ENCODE results near the gene KCNAB3. TPM values are rescaled to one million over a fixed set of nuclear protein-coding genes. Genes with fewer than 3 reads are reported as not detected.

KCNAB3 gene
- total and polyA plus RNA-seq, 7 experiments from 2014 or later: 0.10 to 18.0 (median 11.8) TPM

- no peaks in the 10 kb centered on the region for H3K27me3 ChIP-seq (ENCODE audit: control insufficient read depth in 2 of 2, insufficient read depth in 2 of 2, low read length in 2 of 2)
- ChIA-PET CTCF (interaction anchor here (0.6 to 3.0 kb wide), 17 partner anchors 9 to 169 kb away, joined by 3 to 33 read pairs (median 5); no protein-coding TSS in a partner anchor), POLR2A (interaction anchor here (0.6 to 3.0 kb wide), 13 partner anchors 9 to 226 kb away, joined by 3 to 26 read pairs (median 4); partner anchors contain the start of genes NAA38 and TP53)
- H3K36me3 Mint-ChIP-seq: peaks cover 14 to 25% (median 20%) of the 10 kb centered on the region in 5 donors
- H3K4me3 Mint-ChIP-seq: peak overlapping the region in 7 of 10 donors; percentile 26 to 77 (median 49)
- H3K9me3 Mint-ChIP-seq: peaks cover 0 to 4% (median 0%) of the 10 kb centered on the region in 11 donors
- H3K36me3 ChIP-seq (ENCODE audit: control insufficient read depth in 2 of 3, insufficient read depth in 3 of 3, low read length in 3 of 3): peaks cover 7 to 46% (median 27%) of the 10 kb centered on the region in 3 experiments
- DNase-seq: peak in 7 of 9 donors; percentile 55 to 77 (median 66)
- H3K4me3 ChIP-seq (ENCODE audit: low read length): no peak overlapping the region
- peaks cover 20 to 22% of the 10 kb centered on the region in 2 donors for H3K4me1 ChIP-seq (ENCODE audit: control insufficient read depth in 2 of 2, insufficient read depth in 2 of 2, low read length in 2 of 2)
- no peaks in the 10 kb centered on the region for H3K9me3 ChIP-seq (ENCODE audit: control insufficient read depth in 2 of 3, low read length in 3 of 3)
- peak overlapping the region; percentile 39 for H3K27ac ChIP-seq (ENCODE audit: low read depth, low read length)
- peak overlapping the region; percentile 66 to 90 (median 79) for H3K27ac Mint-ChIP-seq
- intact Hi-C loops (cut with micrococcal nuclease): loop anchor here (1.0 to 5.0 kb wide), 9 partner anchors 14 to 170 kb away; no protein-coding TSS in a partner anchor
- peak; percentile 64 for ATAC-seq
- H3K4me1 Mint-ChIP-seq: peaks cover 25 to 41% (median 37%) of the 10 kb centered on the region in 7 donors
- no peaks in the 10 kb centered on the region for H3K27me3 Mint-ChIP-seq
These were observed 16.6 kb downstream of the KCNAB3 start for GRCh38 chr17:7912927-7913524.

- no peak for ATAC-seq
- CTCF ChIA-PET: interaction anchor here (1.4 to 3.0 kb wide), 4 partner anchors 45 to 79 kb away, joined by 6 to 33 read pairs (median 15); no protein-coding TSS in a partner anchor
- H3K36me3 ChIP-seq (ENCODE audit: control insufficient read depth in 2 of 3, insufficient read depth in 3 of 3, low read length in 3 of 3): peaks cover 10 to 65% (median 40%) of the 10 kb centered on the region in 3 experiments
- no peaks in the 10 kb centered on the region for H3K27me3 ChIP-seq (ENCODE audit: control insufficient read depth in 2 of 2, insufficient read depth in 2 of 2, low read length in 2 of 2)
- intact Hi-C loops (cut with micrococcal nuclease): loop anchor here in 1 of 2 donors (5.0 kb wide), 1 partner anchor 146 kb away; no protein-coding TSS in a partner anchor
- H3K27ac Mint-ChIP-seq: peak overlapping the region in 6 of 9 donors; percentile 0 to 62 (median 23)
- peaks cover 20 to 32% (median 27%) of the 10 kb centered on the region in 7 donors for H3K4me1 Mint-ChIP-seq
- no peaks in the 10 kb centered on the region for H3K27me3 Mint-ChIP-seq
- no peak for DNase-seq
- no peak overlapping the region for H3K4me3 Mint-ChIP-seq
- POLR2A ChIA-PET: interaction anchor here (1.0 kb wide), 1 partner anchor 22 kb away, joined by 4 read pairs; the partner anchor contains the start of gene CHD3
- peaks cover 11 to 12% of the 10 kb centered on the region in 2 donors for H3K4me1 ChIP-seq (ENCODE audit: control insufficient read depth in 2 of 2, insufficient read depth in 2 of 2, low read length in 2 of 2)
- H3K4me3 ChIP-seq (ENCODE audit: low read length): no peak overlapping the region
- H3K9me3 Mint-ChIP-seq: peaks cover 0 to 2% (median 0%) of the 10 kb centered on the region in 11 donors
- peaks cover 17 to 33% (median 26%) of the 10 kb centered on the region in 5 donors for H3K36me3 Mint-ChIP-seq
- no peaks in the 10 kb centered on the region for H3K9me3 ChIP-seq (ENCODE audit: control insufficient read depth in 2 of 3, low read length in 3 of 3)
- H3K27ac ChIP-seq (ENCODE audit: low read depth, low read length): no peak overlapping the region
These were observed 18.5 kb downstream of the KCNAB3 start for GRCh38 chr17:7911116-7911515.

- H3K4me3 ChIP-seq (ENCODE audit: low read length): no peak overlapping the region
- ChIA-PET CTCF (no interaction called here), POLR2A (interaction anchor here (0.8 kb wide), 1 partner anchor 131 kb away, joined by 3 read pairs; no protein-coding TSS in a partner anchor)
- DNase-seq: no peak
- H3K27me3 ChIP-seq (ENCODE audit: control insufficient read depth in 2 of 2, insufficient read depth in 2 of 2, low read length in 2 of 2): no peaks in the 10 kb centered on the region
- peaks cover 0 to 2% (median 0%) of the 10 kb centered on the region in 11 donors for H3K9me3 Mint-ChIP-seq
- H3K36me3 Mint-ChIP-seq: peaks cover 17 to 37% (median 27%) of the 10 kb centered on the region in 5 donors
- H3K36me3 ChIP-seq (ENCODE audit: control insufficient read depth in 2 of 3, insufficient read depth in 3 of 3, low read length in 3 of 3): peaks cover 14 to 69% (median 44%) of the 10 kb centered on the region in 3 experiments
- H3K4me3 Mint-ChIP-seq: no peak overlapping the region
- intact Hi-C loops (cut with micrococcal nuclease): loop anchor here in 1 of 2 donors (5.0 kb wide), 1 partner anchor 147 kb away; no protein-coding TSS in a partner anchor
- peaks cover 11% of the 10 kb centered on the region in 2 donors for H3K4me1 ChIP-seq (ENCODE audit: control insufficient read depth in 2 of 2, insufficient read depth in 2 of 2, low read length in 2 of 2)
- peaks cover 20 to 32% (median 27%) of the 10 kb centered on the region in 7 donors for H3K4me1 Mint-ChIP-seq
- no peak for ATAC-seq
- H3K9me3 ChIP-seq (ENCODE audit: control insufficient read depth in 2 of 3, low read length in 3 of 3): no peaks in the 10 kb centered on the region
- peak overlapping the region in 5 of 9 donors; percentile 0 to 62 (median 26) for H3K27ac Mint-ChIP-seq
- no peaks in the 10 kb centered on the region for H3K27me3 Mint-ChIP-seq
- H3K27ac ChIP-seq (ENCODE audit: low read depth, low read length): no peak overlapping the region
These were observed 18.9 kb downstream of the KCNAB3 start for GRCh38 chr17:7910711-7911110.

- Mint-ChIP-seq H3K4me1 (peaks cover 16 to 30% (median 23%) of the 10 kb centered on the region in 7 donors), H3K36me3 (peaks cover 19 to 41% (median 31%) of the 10 kb centered on the region in 5 donors), H3K27me3 (no peaks in the 10 kb centered on the region), H3K4me3 (no peak overlapping the region), H3K9me3 (peaks cover 0 to 2% (median 0%) of the 10 kb centered on the region in 11 donors), H3K27ac (peak overlapping the region in 7 of 9 donors; percentile 0 to 84 (median 16))
- no peaks in the 10 kb centered on the region for H3K27me3 ChIP-seq (ENCODE audit: control insufficient read depth in 2 of 2, insufficient read depth in 2 of 2, low read length in 2 of 2)
- no peaks in the 10 kb centered on the region for H3K9me3 ChIP-seq (ENCODE audit: control insufficient read depth in 2 of 3, low read length in 3 of 3)
- no peak overlapping the region for H3K4me3 ChIP-seq (ENCODE audit: low read length)
- no peak overlapping the region for H3K27ac ChIP-seq (ENCODE audit: low read depth, low read length)
- H3K36me3 ChIP-seq (ENCODE audit: control insufficient read depth in 2 of 3, insufficient read depth in 3 of 3, low read length in 3 of 3): peaks cover 16 to 73% (median 49%) of the 10 kb centered on the region in 3 experiments
- CTCF ChIA-PET: interaction anchor here (0.7 kb wide), 1 partner anchor 47 kb away, joined by 3 read pairs; no protein-coding TSS in a partner anchor
- peaks cover 8 to 9% of the 10 kb centered on the region in 2 donors for H3K4me1 ChIP-seq (ENCODE audit: control insufficient read depth in 2 of 2, insufficient read depth in 2 of 2, low read length in 2 of 2)
- ATAC-seq (no peak), DNase-seq (no peak)
- POLR2A ChIA-PET: interaction anchor here (0.8 kb wide), 1 partner anchor 131 kb away, joined by 3 read pairs; no protein-coding TSS in a partner anchor
- intact Hi-C loops (cut with micrococcal nuclease): loop anchor here in 1 of 2 donors (5.0 kb wide), 1 partner anchor 147 kb away; no protein-coding TSS in a partner anchor
These were observed 19.4 kb downstream of the KCNAB3 start for GRCh38 chr17:7910281-7910680.

GRCh38 chr17:7909089-7909488 is 20.6 kb downstream of the KCNAB3 start:
- intact Hi-C loops (cut with micrococcal nuclease): no loop called here
- H3K27me3 Mint-ChIP-seq: no peaks in the 10 kb centered on the region
- peaks cover 27 to 85% (median 59%) of the 10 kb centered on the region in 3 experiments for H3K36me3 ChIP-seq (ENCODE audit: control insufficient read depth in 2 of 3, insufficient read depth in 3 of 3, low read length in 3 of 3)
- H3K4me3 ChIP-seq (ENCODE audit: low read length): no peak overlapping the region
- ATAC-seq (no peak), DNase-seq (no peak)
- H3K4me1 ChIP-seq (ENCODE audit: control insufficient read depth in 2 of 2, insufficient read depth in 2 of 2, low read length in 2 of 2): peaks cover 0 to 3% of the 10 kb centered on the region in 2 donors
- no peaks in the 10 kb centered on the region for H3K9me3 ChIP-seq (ENCODE audit: control insufficient read depth in 2 of 3, low read length in 3 of 3)
- ChIA-PET POLR2A (no interaction called here), CTCF (interaction anchor here (0.6 kb wide), 1 partner anchor 86 kb away, joined by 3 read pairs; no protein-coding TSS in a partner anchor)
- H3K27ac Mint-ChIP-seq: peak overlapping the region in 2 of 9 donors; percentile 16 to 32
- H3K4me3 Mint-ChIP-seq: no peak overlapping the region
- peaks cover 29 to 53% (median 38%) of the 10 kb centered on the region in 5 donors for H3K36me3 Mint-ChIP-seq
- peaks cover 0 to 2% (median 0%) of the 10 kb centered on the region in 11 donors for H3K9me3 Mint-ChIP-seq
- H3K27me3 ChIP-seq (ENCODE audit: control insufficient read depth in 2 of 2, insufficient read depth in 2 of 2, low read length in 2 of 2): no peaks in the 10 kb centered on the region
- H3K27ac ChIP-seq (ENCODE audit: low read depth, low read length): no peak overlapping the region
- peaks cover 9 to 22% (median 16%) of the 10 kb centered on the region in 7 donors for H3K4me1 Mint-ChIP-seq

Measured in naive thymus-derived CD4-positive, alpha-beta T cell (primary cell).